ENCODE data around the gene HNRNPU. TPM values are rescaled to one million over a fixed set of nuclear protein-coding genes. Genes with fewer than 3 reads are reported as not detected.

Gene HNRNPU
- total and polyA plus RNA-seq, 4 donors: 45.3 to 233 (median 136) TPM

- DNase-seq (ENCODE audit: low spot score): no peak
- H3K27me3 ChIP-seq (ENCODE audit: control insufficient read depth in 4 of 4, insufficient read depth in 4 of 4, low read length in 3 of 4): no peaks in the 10 kb centered on the region
- H3K4me3 ChIP-seq (ENCODE audit: low read depth in 1 of 3, low read length in 3 of 3): peak overlapping the region in 1 of 3 donors; percentile 38
- H3K9ac ChIP-seq (ENCODE audit: low read depth in 1 of 2, low read length in 2 of 2): no peak overlapping the region
- no peak for TF ChIP-seq YY1 (IDR thresholded peaks at IDR 0.05)
- no peak for TF ChIP-seq ZBTB33 (IDR thresholded peaks at IDR 0.05)
- no peak for TF ChIP-seq SP1 (IDR thresholded peaks at IDR 0.05)
- TF ChIP-seq ATF3 (IDR thresholded peaks at IDR 0.05): no peak
- no peak for TF ChIP-seq MAX (IDR thresholded peaks at IDR 0.05)
- TF ChIP-seq JUND (IDR thresholded peaks at IDR 0.05): no peak
- TF ChIP-seq EGR1 (IDR thresholded peaks at IDR 0.05; ENCODE audit: low read depth in 2 of 2): no peak
- no peak for TF ChIP-seq FOXA1 (IDR thresholded peaks at IDR 0.05)
- no peak for TF ChIP-seq HNF4A (conservative IDR thresholded peaks at IDR 0.05)
- no peak for TF ChIP-seq REST (IDR thresholded peaks at IDR 0.05)
- no peak for TF ChIP-seq RXRA (IDR thresholded peaks at IDR 0.05)
- no peak for TF ChIP-seq GABPA (IDR thresholded peaks at IDR 0.05 in 1 of 2, conservative IDR thresholded peaks at IDR 0.05 in 1 of 2)
- TF ChIP-seq NR2F2 (IDR thresholded peaks at IDR 0.05): no peak
- no peak for TF ChIP-seq HNF4G (IDR thresholded peaks at IDR 0.05)
- peaks cover 15 to 55% (median 52%) of the 10 kb centered on the region in 4 donors for H3K36me3 ChIP-seq (ENCODE audit: control insufficient read depth in 4 of 4, insufficient read depth in 3 of 4, low read depth in 1 of 4, low read length in 3 of 4)
- H3K4me1 ChIP-seq (ENCODE audit: control insufficient read depth in 4 of 4, insufficient read depth in 4 of 4, low read length in 3 of 4): peaks cover 7 to 40% (median 30%) of the 10 kb centered on the region in 4 donors
- H3K27ac ChIP-seq (ENCODE audit: low read depth in 1 of 2, low read length in 2 of 2): no peak overlapping the region
- no peaks in the 10 kb centered on the region for H3K9me3 ChIP-seq (ENCODE audit: control insufficient read depth in 4 of 4, low read length in 3 of 4)
- 61% methylated on average over 9 of the region's 9 CpGs for WGBS
Observed at GRCh38 chr1:244860078-244860477, 4.3 kb downstream of the HNRNPU start.

- Histone ChIP-seq H3K27me3 (ENCODE audit: control insufficient read depth in 4 of 4, insufficient read depth in 4 of 4, low read length in 3 of 4) (no peaks in the 10 kb centered on the region), H3K27ac (ENCODE audit: low read depth in 1 of 2, low read length in 2 of 2) (no peak overlapping the region), H3K9ac (ENCODE audit: low read depth in 1 of 2, low read length in 2 of 2) (no peak overlapping the region), H3K4me1 (ENCODE audit: control insufficient read depth in 4 of 4, insufficient read depth in 4 of 4, low read length in 3 of 4) (peaks cover 7 to 41% (median 30%) of the 10 kb centered on the region in 4 donors), H3K4me3 (ENCODE audit: low read depth in 1 of 3, low read length in 3 of 3) (no peak overlapping the region), H3K9me3 (ENCODE audit: control insufficient read depth in 4 of 4, low read length in 3 of 4) (no peaks in the 10 kb centered on the region), H3K36me3 (ENCODE audit: control insufficient read depth in 4 of 4, insufficient read depth in 3 of 4, low read depth in 1 of 4, low read length in 3 of 4) (peaks cover 15 to 71% (median 62%) of the 10 kb centered on the region in 4 donors)
- 83% methylated on average over 1 of the region's 1 CpG for WGBS
- no peak for DNase-seq (ENCODE audit: low spot score)
- TF ChIP-seq GABPA (IDR thresholded peaks at IDR 0.05 in 1 of 2, conservative IDR thresholded peaks at IDR 0.05 in 1 of 2): no peak
- no peak for TF ChIP-seq FOXA2 (IDR thresholded peaks at IDR 0.05)
Observed at GRCh38 chr1:244858357-244858756, 6.0 kb downstream of the HNRNPU start.

Data from liver (tissue), 9 donors.